Upper lobe of right lung (tissue), 1 donor: ENCODE data around the gene VWA1. TPM values are rescaled to one million over a fixed set of nuclear protein-coding genes. Genes with fewer than 3 reads are reported as not detected.
"Not testable (repeated sequence)": the region's sequence is repeated elsewhere in the genome, so short reads cannot be mapped to it uniquely, and the experiment has no call there.

ENCODE experiments used
- ATAC-seq: fragments of 200-7000 bp; cut with Tn5 transposase; one replicate; pipeline ENCODE4 v1.9.1; 2020; ENCODE audit warnings: mild to moderate bottlenecking, moderate library complexity
- DNase-seq: peaks from one replicate; pipeline ENCODE4 v3.0.0-alpha.2; 2020
- H3K27ac ChIP-seq: fragments of 200-600 bp; one replicate; pipeline ENCODE4 v1.8.0; 2022
- H3K27me3 ChIP-seq: fragments of 200-600 bp; one replicate; pipeline ENCODE4 v1.8.0; 2022; ENCODE audit warnings: mild to moderate bottlenecking
- H3K36me3 ChIP-seq: fragments of 200-600 bp; one replicate; pipeline ENCODE4 v1.8.0; 2022
- H3K4me1 ChIP-seq: fragments of 200-600 bp; one replicate; pipeline ENCODE4 v1.8.0; 2022
- H3K4me3 ChIP-seq: fragments of 200-600 bp; one replicate; pipeline ENCODE4 v1.8.0; 2022; ENCODE audit warnings: mild to moderate bottlenecking
- H3K9me3 ChIP-seq: fragments of 200-600 bp; one replicate; pipeline ENCODE4 v1.8.0; 2022
- CTCF ChIP-seq: fragments of 200-600 bp; IDR thresholded peaks from one replicate; pipeline ENCODE4 v1.8.0; 2022; ENCODE audit warnings: antibody characterized with exemption
- intact Hi-C: fragments of 100-400 bp; cut with DNase I; formaldehyde crosslinking; loops from one replicate; pipeline ENCODE4 v1.11.0; 2022
- total RNA-seq: library from RNA; stranded (reverse); fragmentation: NEBNext Ultra II Directional; extraction: Animal tissue kit (Norgen Biotek cat#: 25700); gene quantifications from one replicate; pipeline ENCODE4 v1.2.1, GENCODE V29; 2021
- donor health status: DM: no; HTN: yes; CAD: no; lungs with severe emphysema.

VWA1 gene
- total RNA-seq, 1 donor from 2014 or later, result 87.4 TPM

GRCh38 chr1:1479547-1480487 is 44.3 kb downstream of the VWA1 start:
- TF ChIP-seq CTCF, result no peak
- H3K9me3 ChIP-seq, result no peaks in the 10 kb centered on the region
- no peaks in the 10 kb centered on the region for H3K4me1 ChIP-seq
- H3K4me3 ChIP-seq, result no peak overlapping the region
- no peak overlapping the region for H3K27ac ChIP-seq
- DNase-seq (no peak), ATAC-seq (peak; percentile 5)
- intact Hi-C loops, result no loop called here
- peaks cover 41% of the 10 kb centered on the region for H3K36me3 ChIP-seq
- no peaks in the 10 kb centered on the region for H3K27me3 ChIP-seq

GRCh38 chr1:1480488-1480867 is 45.0 kb downstream of the VWA1 start:
- DNase-seq, ATAC-seq, H3K27me3 ChIP-seq, H3K4me1 ChIP-seq, H3K4me3 ChIP-seq, intact Hi-C loops, H3K27ac ChIP-seq, H3K9me3 ChIP-seq: not testable (repeated sequence)
- H3K36me3 ChIP-seq, result peaks cover 41% of the 10 kb centered on the region

- peaks cover 41% of the 10 kb centered on the region for H3K36me3 ChIP-seq
- H3K4me1 ChIP-seq, H3K9me3 ChIP-seq, intact Hi-C loops, H3K4me3 ChIP-seq, H3K27ac ChIP-seq, ATAC-seq, DNase-seq, H3K27me3 ChIP-seq: not testable (repeated sequence)
Measured at GRCh38 chr1:1481811-1482210, 46.3 kb downstream of the VWA1 start.

GRCh38 chr1:1482856-1483255 is 47.4 kb downstream of the VWA1 start:
- no peak overlapping the region for H3K27ac ChIP-seq
- no peaks in the 10 kb centered on the region for H3K4me1 ChIP-seq
- no peak overlapping the region for H3K4me3 ChIP-seq
- TF ChIP-seq CTCF, result no peak
- H3K9me3 ChIP-seq, result no peaks in the 10 kb centered on the region
- H3K27me3 ChIP-seq, result no peaks in the 10 kb centered on the region
- peaks cover 35% of the 10 kb centered on the region for H3K36me3 ChIP-seq
- intact Hi-C loops, result no loop called here
- ATAC-seq, result no peak
- no peak for DNase-seq

- no peak overlapping the region for H3K4me3 ChIP-seq
- H3K9me3 ChIP-seq, result no peaks in the 10 kb centered on the region
- H3K27me3 ChIP-seq, result no peaks in the 10 kb centered on the region
- no peak overlapping the region for H3K27ac ChIP-seq
- no peak for DNase-seq
- intact Hi-C loops, result no loop called here
- no peak for TF ChIP-seq CTCF
- peaks cover 37% of the 10 kb centered on the region for H3K36me3 ChIP-seq
- ATAC-seq, result no peak
- no peaks in the 10 kb centered on the region for H3K4me1 ChIP-seq
Measured at GRCh38 chr1:1483714-1484113, 48.2 kb downstream of the VWA1 start.

- DNase-seq, H3K9me3 ChIP-seq, H3K4me1 ChIP-seq, H3K27ac ChIP-seq, H3K4me3 ChIP-seq, intact Hi-C loops, H3K27me3 ChIP-seq, ATAC-seq: not testable (repeated sequence)
- peaks cover 47% of the 10 kb centered on the region for H3K36me3 ChIP-seq
Measured at GRCh38 chr1:1484976-1485750, 49.7 kb downstream of the VWA1 start.

GRCh38 chr1:1485755-1486317 is 50.3 kb downstream of the VWA1 start:
- intact Hi-C loops, DNase-seq, H3K27me3 ChIP-seq, H3K4me3 ChIP-seq, H3K4me1 ChIP-seq, ATAC-seq, H3K27ac ChIP-seq, H3K9me3 ChIP-seq: not testable (repeated sequence)
- peaks cover 53% of the 10 kb centered on the region for H3K36me3 ChIP-seq
